Ovary (tissue), 9 donors: ENCODE results near the gene ICA1. TPM values are rescaled to one million over a fixed set of nuclear protein-coding genes. Genes with fewer than 3 reads are reported as not detected.

ENCODE experiments used
- DNase-seq, 5 donors: peaks; one replicate each; pipeline ENCODE4 v3.0.0-alpha.2; 2019 to 2020
- H3K27ac ChIP-seq, 2 donors: fragments of 200-600 bp; one replicate each; pipeline versions ENCODE4 v1.5.1 to v1.8.0; 2019 to 2022
- H3K27me3 ChIP-seq: fragments of 200-600 bp; one replicate; pipeline ENCODE4 v1.8.0; 2022
- H3K36me3 ChIP-seq: fragments of 200-600 bp; sonication (generic); one replicate; pipeline ENCODE4 v1.5.1; 2019
- H3K4me1 ChIP-seq: one replicate; pipeline ENCODE4 v1.8.1; 2013; ENCODE audit warnings: mild to moderate bottlenecking, moderate library complexity; ENCODE audit not compliant: insufficient read depth
- H3K4me3 ChIP-seq: fragments of 200-600 bp; sonication (generic); one replicate; pipeline ENCODE4 v1.5.1; 2017
- H3K9me3 ChIP-seq, 2 donors: fragments of 200-600 bp in 1 of 2; sonication (generic) in 1 of 2; one replicate each; pipeline versions ENCODE4 v1.5.1 to v1.8.1; 2013 to 2019; ENCODE audit warnings: mild to moderate bottlenecking in 1 of 2, moderate library complexity in 1 of 2
- CTCF ChIP-seq, 3 donors: fragments of 450-650 bp in 2 of 3; fragments of 200-600 bp in 1 of 3; IDR thresholded peaks; one replicate each; pipeline versions ENCODE4 v1.5.1 to v1.8.0; 2016 to 2022; ENCODE audit warnings: antibody characterized with exemption in 3 of 3, mild to moderate bottlenecking in 1 of 3
- EP300 ChIP-seq: sonication (generic); formaldehyde crosslinking; IDR thresholded peaks from one replicate; pipeline ENCODE4 v1.6.1; 2017; ENCODE audit warnings: antibody characterized with exemption
- POLR2A ChIP-seq: fragments of 450-650 bp; IDR thresholded peaks from one replicate; pipeline ENCODE4 v1.6.1; 2017; ENCODE audit warnings: antibody characterized with exemption, mild to moderate bottlenecking, moderate library complexity
- WGBS, 3 donors: extraction: QIAGEN DNeasy Blood & Tissue Kit in 1 of 3; methylation state at CpG; one replicate each; pipeline versions ENCODE4 v1.1.5 to v1.1.7; 2013 to 2017; 5-methylcytosine and 5-hydroxymethylcytosine counted together
- intact Hi-C, 4 donors: fragments of 100-400 bp; cut with DNase I; formaldehyde crosslinking; loops; one replicate each; pipeline versions ENCODE4 v1.11.0 to v1.15.1; 2022 to 2023
- polyA plus RNA-seq, 2 donors: library from polyadenylated mRNA; stranded (reverse); fragments of 200-250 nt in 1 of 2; fragments of 350-450 nt in 1 of 2; fragmentation: Illumina TruSeq in 1 of 2; extraction: RNeasy Lipid Tissue Mini Kit (QIAGEN cat#74804) in 1 of 2; gene quantifications; one replicate each; pipeline ENCODE4 v1.2.3, GENCODE V29; 2013 to 2014
- total RNA-seq, 7 donors: library from RNA; depleted of rRNA in 2 of 7; stranded (reverse); fragments of >200 nt in 2 of 7; fragmentation: NEBNext Ultra II Directional in 3 of 7; extraction: Animal tissue kit (Norgen Biotek cat#: 25700) in 3 of 7; gene quantifications; one replicate each; pipeline versions ENCODE4 v1.1.0 to v1.2.4, GENCODE V29; 2016 to 2023
- donor health status: DM: no; HTN: no; CAD: no; lungs with moderate emphysema.
- donor health status: DM: no; HTN: no; CAD: no.
- donor health status: Bipolar disorder and iron deficiency.
- donor health status: DM: yes; HTN: yes; CAD: no.
- donor health status: DM: no; HTN: no; CAD: no.
- donor health status: DM: yes; HTN: yes; CAD: no.

Gene ICA1
- total and polyA plus RNA-seq, 9 donors, result 2.1 to 19.4 (median 4.7) TPM

- 67 to 94% (median 69%) methylated on average over 2 of the region's 2 CpGs for WGBS, 3 donors
- TF ChIP-seq CTCF (IDR thresholded peaks at IDR 0.05), result no peak
- TF ChIP-seq POLR2A, result no peak
- no peak for TF ChIP-seq EP300
- H3K27ac ChIP-seq, result no peak overlapping the region
- DNase-seq, result no peak
- H3K27me3 ChIP-seq, result no peaks in the 10 kb centered on the region
- no peaks in the 10 kb centered on the region for H3K9me3 ChIP-seq
- intact Hi-C loops, result no loop called here
- H3K4me3 ChIP-seq, result no peak overlapping the region
- no peaks in the 10 kb centered on the region for H3K36me3 ChIP-seq
- no peaks in the 10 kb centered on the region for H3K4me1 ChIP-seq
These were observed 102.4 kb downstream of the ICA1 start for GRCh38 chr7:8159595-8159994.

GRCh38 chr7:8157296-8157695 is 104.7 kb downstream of the ICA1 start:
- no peaks in the 10 kb centered on the region for H3K36me3 ChIP-seq
- H3K4me1 ChIP-seq, result no peaks in the 10 kb centered on the region
- H3K27me3 ChIP-seq, result no peaks in the 10 kb centered on the region
- DNase-seq, result no peak
- no peak overlapping the region for H3K27ac ChIP-seq
- intact Hi-C loops, result no loop called here
- H3K9me3 ChIP-seq, result no peaks in the 10 kb centered on the region
- no peak for TF ChIP-seq POLR2A
- TF ChIP-seq CTCF (IDR thresholded peaks at IDR 0.05), result no peak
- no peak for TF ChIP-seq EP300
- no peak overlapping the region for H3K4me3 ChIP-seq
- 88 to 96% (median 94%) methylated on average over 1 of the region's 1 CpG for WGBS, 3 donors

- DNase-seq, result no peak
- H3K27me3 ChIP-seq, result no peaks in the 10 kb centered on the region
- no peaks in the 10 kb centered on the region for H3K9me3 ChIP-seq
- H3K4me1 ChIP-seq, result peaks cover 6% of the 10 kb centered on the region
- no peak for TF ChIP-seq POLR2A
- no peak for TF ChIP-seq CTCF (IDR thresholded peaks at IDR 0.05)
- TF ChIP-seq EP300, result no peak
- intact Hi-C loops, result no loop called here
- H3K36me3 ChIP-seq, result no peaks in the 10 kb centered on the region
- WGBS, 3 donors, result 90 to 94% (median 94%) methylated on average over 4 of the region's 4 CpGs
- H3K4me3 ChIP-seq, result no peak overlapping the region
- no peak overlapping the region for H3K27ac ChIP-seq
These were observed 106.1 kb downstream of the ICA1 start for GRCh38 chr7:8155836-8156235.

GRCh38 chr7:8154272-8154671 is 107.7 kb downstream of the ICA1 start:
- no peak overlapping the region for H3K4me3 ChIP-seq
- H3K27me3 ChIP-seq, result no peaks in the 10 kb centered on the region
- peaks cover 6% of the 10 kb centered on the region for H3K4me1 ChIP-seq
- 65 to 74% (median 66%) methylated on average over 2 of the region's 2 CpGs for WGBS, 3 donors
- TF ChIP-seq CTCF (IDR thresholded peaks at IDR 0.05) (no peak), POLR2A (no peak), EP300 (no peak)
- H3K27ac ChIP-seq, result no peak overlapping the region
- no peaks in the 10 kb centered on the region for H3K36me3 ChIP-seq
- no peaks in the 10 kb centered on the region for H3K9me3 ChIP-seq
- intact Hi-C loops, result no loop called here
- no peak for DNase-seq
